Subcutaneous adipose tissue (tissue), 4 donors: Measurements from ENCODE around the gene ADGB. TPM values are rescaled to one million over a fixed set of nuclear protein-coding genes. Genes with fewer than 3 reads are reported as not detected.

Source experiments
- CTCF ChIP-seq: fragments of 450-650 bp; IDR thresholded peaks from one replicate; pipeline ENCODE4 v1.5.1; 2016; ENCODE audit warnings: low read depth, mild to moderate bottlenecking, control low read depth, antibody characterized with exemption, moderate library complexity
- total RNA-seq, 4 donors: library from RNA; depleted of rRNA; stranded (reverse); fragments of >200 nt; gene quantifications; one replicate each; pipeline ENCODE4 v1.1.0, GENCODE V29; 2016

ADGB gene
- total RNA-seq, 4 donors from 2014 or later, result not detected

GRCh38 chr6:146581968-146582367, 16.8 kb upstream of the ADGB start:
- no peak for TF ChIP-seq CTCF

- TF ChIP-seq CTCF, result no peak
Measured at GRCh38 chr6:146582857-146583256, 15.9 kb upstream of the ADGB start.

- TF ChIP-seq CTCF, result no peak
Measured at GRCh38 chr6:146583966-146584365, 14.8 kb upstream of the ADGB start.

- no peak for TF ChIP-seq CTCF
Measured at GRCh38 chr6:146587459-146587858, 11.3 kb upstream of the ADGB start.

- no peak for TF ChIP-seq CTCF
Measured at GRCh38 chr6:146590492-146590891, 8.3 kb upstream of the ADGB start.

GRCh38 chr6:146592451-146592850, 6.3 kb upstream of the ADGB start:
- TF ChIP-seq CTCF, result no peak

- no peak for TF ChIP-seq CTCF
Measured at GRCh38 chr6:146593986-146594385, 4.8 kb upstream of the ADGB start.
